Measurements from ENCODE around the gene ANKRD55.
"Not testable (repeated sequence)": the region's sequence is repeated elsewhere in the genome, so short reads cannot be mapped to it uniquely, and the experiment has no call there.

The ANKRD55 gene

DNA sequence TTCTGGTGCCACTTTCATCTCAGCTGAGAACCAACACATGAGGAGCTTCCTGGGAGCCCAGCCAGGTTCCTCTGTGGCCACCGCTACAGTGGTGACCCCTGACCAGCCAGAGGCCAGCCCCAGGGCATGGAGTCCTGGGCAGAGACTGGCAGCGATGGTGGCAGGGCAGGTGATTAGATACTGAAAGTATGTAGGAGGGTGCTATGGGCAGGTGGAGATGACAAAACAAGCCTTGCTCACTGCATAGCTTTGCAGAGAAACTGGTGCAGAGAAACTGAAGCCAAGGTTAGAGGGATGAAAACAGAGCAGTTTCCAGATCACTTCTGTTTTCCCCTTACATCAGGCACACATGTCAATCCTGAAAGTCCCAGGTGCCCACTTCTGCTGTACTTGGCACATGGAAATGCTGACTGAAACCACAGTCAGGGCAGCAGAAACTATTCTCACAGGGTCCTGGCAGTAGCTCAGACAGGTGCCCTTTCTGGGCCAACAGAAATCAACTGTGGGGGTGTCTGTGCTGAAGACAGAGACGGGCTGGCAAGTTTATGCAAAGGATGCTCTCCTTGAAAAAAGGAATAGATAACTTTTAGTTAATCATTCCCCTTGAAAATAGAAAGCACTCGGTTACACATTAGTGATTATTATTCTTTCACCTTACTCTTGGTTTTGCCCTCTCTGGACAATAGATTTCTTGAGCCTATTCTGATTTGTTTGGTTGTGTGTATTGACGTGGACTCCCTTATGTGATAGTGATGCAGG is 90.3 kb downstream of the ANKRD55 start:
- DNase-seq = no peak

DNA sequence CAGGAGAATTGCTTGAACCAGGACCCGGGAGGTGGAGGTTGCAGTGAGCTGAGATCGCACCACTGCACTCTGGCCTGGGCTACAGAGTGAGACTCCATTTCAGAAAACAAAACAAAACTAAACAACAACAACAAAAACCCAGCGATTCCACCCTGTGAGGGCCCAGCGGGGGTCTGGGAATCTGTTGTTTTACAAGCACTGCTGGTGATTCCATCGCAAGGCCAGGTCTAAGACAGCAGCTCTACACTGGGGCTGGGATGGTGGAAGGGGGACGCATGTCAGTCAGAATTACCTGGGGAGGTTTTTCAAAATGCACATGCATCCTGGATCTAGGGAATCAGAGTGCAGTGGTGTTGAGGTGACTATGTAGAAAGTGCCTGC is 90.9 kb downstream of the ANKRD55 start:
- no peak for DNase-seq

DNA sequence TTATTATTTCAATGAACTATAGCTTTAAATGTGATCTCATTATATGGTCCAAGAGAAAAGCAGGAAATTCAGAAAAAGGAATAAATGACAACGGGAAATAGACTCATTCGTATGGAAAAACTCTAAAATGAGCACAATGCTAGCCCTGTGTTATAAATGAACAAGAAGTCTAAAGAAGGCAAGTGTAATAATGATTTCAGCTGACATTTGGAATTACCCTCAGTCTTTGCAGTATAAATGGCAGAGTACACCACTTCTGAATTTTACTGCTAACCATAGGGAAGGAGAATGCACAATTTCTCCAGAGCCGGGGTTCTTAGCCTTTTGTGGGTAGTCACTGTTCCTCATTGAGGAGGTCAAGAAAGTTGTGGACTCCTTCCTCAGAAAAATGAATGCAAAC is 93.1 kb downstream of the ANKRD55 start:
- peak; percentile 27 for DNase-seq

DNA sequence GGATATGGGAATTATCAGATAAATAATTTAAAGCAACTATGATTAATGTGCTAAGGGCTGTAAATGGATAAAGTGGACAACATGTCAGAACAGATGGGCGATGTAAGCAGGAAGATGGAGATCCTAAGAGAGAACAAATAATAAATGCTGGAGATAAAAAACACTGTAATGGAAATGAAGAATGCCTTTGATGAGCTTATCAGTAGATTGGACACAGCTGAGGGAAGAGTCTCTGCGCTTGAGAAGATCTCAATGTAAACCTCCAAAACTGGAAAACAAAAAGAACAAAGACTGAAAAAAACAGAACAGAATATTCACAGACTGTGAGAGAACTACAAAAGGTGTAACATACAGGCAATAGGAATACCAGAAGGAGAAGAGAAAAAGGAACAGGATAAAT is 102.5 kb downstream of the ANKRD55 start:
- no peak for DNase-seq

DNA sequence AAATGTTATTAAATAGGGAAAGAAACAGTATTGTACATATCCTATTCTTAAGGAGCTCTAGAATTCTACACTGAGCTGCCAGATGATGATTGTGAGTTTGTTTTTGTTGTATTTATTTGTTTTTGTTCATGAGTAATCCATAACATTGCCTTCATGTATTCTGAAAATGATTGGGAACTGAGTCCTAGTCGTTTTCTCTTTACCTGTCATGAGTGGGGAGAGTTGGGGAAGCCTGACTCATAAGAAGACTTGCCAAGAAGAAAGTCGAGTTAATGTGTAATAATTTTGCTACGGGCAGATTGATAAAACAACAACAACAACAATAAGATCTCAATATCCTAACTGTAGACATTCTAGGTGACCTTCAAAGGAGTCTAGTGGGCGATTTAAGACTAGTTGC is 103.8 kb downstream of the ANKRD55 start:
- DNase-seq = no peak

DNA sequence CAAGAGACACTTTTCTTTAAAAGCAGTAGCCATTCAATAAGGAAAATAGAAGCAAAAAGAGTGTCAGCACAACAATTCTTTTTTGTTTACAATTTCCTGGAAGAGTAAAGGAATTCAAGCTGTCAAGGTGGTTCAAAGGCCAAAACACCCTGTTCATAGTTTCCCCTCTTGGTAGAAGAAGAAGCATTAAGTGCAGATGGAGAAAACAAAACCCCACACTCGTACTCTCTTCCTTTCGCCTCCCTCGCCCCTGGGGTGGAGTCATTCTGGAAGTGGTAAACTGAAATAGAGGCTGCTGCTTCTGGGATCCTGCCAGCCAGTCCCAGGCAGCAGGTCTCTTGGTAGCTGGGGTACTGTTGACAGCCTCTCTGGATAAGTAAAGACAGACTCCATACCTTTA is 105.0 kb downstream of the ANKRD55 start:
- DNase-seq = no peak

DNA sequence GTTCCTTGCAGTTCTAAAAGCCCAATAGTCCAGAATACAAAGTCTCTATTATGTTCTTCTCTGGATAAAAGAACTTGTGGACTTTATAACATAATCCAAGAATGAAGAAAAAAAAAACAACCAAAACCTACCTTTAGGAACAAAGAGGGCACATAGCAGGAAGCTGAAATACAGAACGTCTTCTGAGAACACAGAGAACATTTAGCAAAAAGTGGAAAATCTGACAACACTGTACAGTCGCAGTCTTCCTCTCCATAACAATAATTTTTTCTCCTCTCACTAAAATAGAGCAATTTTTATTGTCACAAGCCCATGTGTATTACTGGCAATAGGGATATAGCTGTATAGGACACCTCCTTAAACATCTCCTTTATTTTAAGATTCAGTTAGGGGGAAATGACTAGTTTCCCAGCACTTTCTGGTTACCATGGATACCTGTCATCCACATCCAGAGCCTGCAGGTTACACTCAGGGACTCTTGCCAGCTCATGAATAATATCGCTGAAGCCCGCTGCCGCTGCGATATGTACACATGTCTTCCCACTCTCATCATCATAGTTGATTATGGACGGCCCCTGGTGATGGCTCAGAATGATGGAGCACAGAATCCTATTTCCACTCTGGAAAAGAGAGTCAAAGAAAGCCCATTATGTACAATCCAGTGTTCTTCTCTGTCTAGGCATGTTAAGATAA is 106.5 kb downstream of the ANKRD55 start:
- DNase-seq = no peak

DNA sequence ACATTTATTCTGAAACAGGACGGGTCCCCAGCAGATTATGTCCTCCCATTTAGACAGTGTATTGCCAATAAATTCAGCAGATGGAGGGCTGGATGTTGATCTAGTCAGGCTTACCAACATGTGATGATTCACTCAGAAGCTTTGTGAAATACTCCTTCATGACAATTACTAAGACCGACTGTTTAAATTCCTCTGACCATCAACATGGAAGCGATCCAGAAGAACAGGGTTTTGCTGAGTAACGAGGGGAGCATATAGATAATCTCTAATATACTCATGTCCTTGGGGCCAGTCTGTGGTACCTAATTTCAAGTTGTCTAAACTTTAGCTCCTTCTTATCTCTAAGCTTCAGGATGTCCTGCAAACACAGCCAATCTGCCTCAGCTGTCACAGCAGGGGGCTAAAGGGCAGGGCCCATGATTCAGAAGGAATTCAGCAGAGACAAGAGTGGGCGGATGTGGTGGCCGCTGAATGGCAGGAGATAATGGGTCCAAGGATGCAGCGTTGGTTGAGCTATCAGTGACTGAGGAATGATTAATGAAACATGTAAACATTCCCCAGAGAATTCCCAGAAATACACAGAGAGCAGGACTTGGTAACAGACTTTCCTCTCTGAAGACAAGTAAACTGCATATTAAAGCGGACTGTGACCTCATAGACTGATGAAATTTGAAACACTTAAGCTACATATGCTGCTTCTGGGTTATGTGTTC is 109.4 kb downstream of the ANKRD55 start:
- peak; percentile 82 for DNase-seq

DNA sequence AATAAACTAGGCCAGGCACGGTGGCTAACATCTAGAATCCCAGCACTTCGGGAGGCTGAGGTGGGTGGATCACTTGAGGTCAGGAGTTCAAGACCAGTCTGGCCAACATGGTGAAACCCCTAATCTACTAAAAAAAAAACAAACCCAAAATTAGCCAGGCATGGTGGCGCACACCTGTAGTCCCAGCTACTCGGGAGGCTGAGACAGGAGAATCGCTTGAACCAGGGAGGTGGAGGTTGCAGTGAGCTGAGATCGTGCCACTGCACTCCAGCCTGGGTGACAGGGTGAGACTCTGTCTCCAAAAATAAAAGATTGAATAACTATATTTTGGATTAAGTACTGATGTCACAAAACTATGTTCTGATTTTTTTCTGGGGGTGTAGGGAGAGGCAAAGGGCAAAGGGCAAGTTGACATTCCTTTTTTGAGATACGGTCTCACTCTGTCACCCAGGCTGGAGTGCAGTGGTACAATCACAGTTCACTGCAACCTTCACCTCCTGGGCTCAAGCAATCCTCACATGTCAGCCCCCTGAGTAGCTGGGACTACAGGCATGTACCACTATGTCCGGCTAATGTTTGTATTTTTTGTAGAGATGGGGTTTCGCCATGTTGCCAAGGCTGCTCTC is 110.7 kb downstream of the ANKRD55 start:
- DNase-seq = not testable (repeated sequence)

DNA sequence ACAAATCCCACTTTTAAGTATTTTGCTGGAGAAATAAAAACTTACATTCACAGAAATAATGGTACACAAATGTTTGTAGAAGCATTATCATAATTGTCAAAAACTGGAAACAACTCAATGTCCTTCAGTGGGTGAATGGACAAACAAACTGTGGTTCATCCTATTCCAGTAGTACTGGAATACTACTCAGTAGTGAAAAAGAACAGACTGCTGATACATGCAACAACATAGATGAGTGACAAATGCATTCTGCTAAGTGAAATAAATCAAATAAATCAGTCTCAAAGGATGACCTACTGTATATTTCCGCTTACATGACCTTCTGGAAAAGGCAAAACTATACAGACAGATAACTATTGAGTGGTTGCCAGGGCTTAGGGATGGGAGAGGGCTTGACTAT is 114.1 kb downstream of the ANKRD55 start:
- DNase-seq = no peak

DNA sequence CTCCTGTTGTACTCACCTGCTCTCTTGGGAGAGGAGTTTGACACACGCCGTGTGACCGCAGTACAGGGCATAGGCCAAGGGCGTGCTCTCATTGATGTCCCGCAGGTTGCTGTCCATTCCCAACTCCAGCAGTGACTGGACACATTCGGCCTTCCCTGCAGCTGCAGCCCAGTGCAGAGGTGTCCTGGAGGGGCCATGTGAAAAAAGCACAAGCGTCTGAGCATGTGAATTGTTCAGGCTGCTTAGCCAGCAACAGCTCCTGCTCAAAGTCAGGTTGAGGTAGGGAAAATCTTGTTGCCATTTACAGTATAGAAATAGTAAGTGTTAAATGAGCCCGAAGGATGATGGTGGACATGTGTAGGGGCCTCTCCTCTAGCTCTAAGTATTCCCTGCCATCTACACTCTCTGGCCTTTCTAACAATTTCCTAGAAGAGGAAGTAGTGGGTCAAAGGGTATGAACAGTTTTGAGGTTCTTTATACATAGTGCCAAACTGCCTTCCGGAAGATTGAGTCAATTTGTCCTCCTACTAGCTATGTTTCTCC is 116.5 kb downstream of the ANKRD55 start:
- peak; percentile 56 for DNase-seq

DNA sequence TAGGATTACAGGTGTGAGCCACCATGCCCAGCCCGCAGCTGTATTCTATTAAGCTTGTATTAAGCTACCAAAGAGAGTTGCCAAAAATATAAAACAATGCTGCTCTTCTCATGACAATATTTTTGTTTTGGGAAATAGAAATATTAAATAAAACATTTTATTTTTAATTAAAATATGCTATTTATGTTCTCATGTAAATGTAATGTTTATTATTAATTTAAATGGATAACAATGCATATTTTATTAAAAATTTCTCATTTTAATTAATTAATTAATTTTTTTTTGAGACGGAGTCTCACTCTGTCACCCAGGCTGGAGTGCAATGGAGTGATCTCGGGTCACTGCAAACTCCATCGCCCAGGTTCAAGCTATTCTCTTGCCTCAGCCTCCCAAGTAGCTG is 117.5 kb downstream of the ANKRD55 start:
- DNase-seq = no peak

DNA sequence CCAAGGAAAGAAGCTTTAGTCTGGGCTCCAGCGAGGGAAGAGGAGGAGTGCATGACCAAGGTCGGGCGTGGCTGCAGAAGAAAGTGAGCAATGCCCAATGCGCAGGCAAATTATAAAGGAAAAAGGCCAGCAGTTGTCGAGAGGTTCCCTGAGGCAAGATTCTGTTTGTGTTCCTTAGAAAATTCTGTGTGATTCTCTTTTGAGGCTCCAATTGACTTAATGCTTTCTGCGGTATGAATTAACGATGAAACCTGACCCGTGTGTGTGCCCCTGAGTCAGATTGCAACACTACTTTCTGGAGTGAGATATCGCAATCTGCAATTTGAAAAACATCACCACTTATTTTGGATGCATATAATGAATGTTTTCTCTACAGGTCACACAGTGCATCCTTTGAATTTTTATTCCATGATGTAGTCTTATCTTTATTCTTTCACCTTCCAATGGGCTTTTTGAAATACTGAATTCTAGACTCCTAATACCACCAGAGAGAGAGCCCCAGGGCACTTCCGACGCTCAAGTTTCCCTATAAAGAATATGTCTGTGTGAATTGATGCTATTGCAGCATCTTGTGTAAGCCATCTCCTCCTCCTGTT is 120.5 kb downstream of the ANKRD55 start:
- no peak for DNase-seq

DNA sequence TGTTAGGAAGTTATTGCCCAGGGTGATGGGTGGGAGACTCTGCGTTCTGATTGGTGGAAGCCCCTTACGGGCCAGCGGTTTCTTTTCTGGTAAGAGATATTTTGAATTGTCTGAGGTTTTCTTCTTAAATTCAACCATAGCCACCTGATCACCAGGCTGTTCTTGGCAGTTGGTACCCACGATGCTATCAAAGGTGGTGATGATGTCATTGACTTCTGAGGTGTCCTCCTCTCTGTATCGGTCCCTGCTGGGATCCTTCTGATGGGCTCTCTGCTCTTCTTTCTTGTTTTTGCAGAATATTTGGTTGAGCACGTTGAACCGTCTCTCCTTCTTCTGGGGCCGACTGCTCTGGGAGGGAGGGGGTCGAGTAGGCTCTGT is 121.7 kb downstream of the ANKRD55 start:
- DNase-seq = no peak

DNA sequence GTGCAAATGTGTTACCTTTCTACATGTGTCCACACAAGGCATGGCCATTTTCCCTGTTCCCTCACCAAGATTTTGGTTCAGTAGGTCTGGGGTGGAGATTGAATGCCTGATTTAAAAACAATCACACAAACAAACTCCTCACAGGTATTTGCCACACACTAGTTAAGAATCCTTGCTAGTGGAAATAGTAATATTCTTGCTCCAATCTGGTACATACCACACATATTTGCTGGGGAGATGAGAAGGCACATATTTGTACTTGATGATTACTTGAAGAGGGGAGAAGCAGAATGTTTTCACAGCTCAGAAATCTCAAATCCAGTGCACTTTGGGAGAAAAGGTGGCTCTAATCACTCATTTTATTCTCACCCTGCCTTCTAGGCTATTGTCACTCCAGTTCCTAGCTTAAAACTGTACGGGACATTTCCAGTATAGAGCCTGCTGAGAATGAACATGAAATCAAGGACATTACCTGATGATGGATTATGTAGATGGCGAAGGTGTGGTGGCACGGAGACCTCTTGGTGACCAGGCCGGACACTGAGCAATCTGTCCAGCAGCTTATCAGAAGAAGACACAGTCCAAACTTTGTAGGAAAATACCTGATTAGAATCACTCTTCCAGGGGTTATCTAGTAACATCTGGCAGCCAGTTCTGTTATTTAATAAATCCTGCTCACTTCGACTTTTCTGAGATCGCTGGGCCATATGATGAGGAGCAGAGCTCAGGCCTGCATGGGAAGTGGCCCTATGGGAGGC is 122.3 kb downstream of the ANKRD55 start:
- DNase-seq = no peak

DNA sequence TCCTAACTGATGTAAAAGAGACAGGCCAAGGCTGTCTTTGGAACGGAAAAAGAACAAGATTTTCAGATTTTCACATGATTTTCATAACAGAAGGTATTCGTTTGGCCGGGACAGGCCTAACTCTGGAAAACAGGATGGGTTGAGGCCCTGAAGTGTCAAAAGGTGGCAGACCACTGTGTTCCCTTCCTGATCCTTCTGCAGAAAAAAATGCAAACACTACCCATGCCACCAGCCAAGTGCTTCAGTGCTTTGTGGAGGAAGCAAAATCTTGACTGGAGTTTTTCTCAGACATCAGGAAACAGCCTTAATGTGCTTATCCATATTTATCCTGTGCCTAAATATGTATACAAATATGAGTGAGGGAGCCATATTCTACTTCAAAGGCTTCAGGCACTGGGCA is 124.9 kb downstream of the ANKRD55 start:
- no peak for DNase-seq

DNA sequence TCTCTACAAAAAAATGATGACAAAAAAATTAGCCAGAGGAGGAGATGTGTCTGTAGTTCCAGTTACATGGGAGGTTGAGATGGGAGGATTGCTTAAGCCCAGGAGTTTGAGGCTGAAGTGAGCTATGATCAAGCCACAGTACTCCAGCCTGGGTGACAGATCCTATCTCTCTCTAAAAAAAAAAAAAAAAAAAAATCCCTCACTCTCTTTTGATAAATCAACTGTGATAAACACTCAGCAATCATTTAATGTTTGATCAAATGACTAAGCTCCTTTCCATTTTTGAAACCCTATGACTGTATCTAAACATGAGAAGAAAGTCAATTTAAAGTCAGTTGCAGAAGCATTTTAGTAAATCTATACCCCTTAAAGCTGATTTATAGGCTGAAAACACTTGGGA is 126.3 kb downstream of the ANKRD55 start:
- no peak for DNase-seq

DNA sequence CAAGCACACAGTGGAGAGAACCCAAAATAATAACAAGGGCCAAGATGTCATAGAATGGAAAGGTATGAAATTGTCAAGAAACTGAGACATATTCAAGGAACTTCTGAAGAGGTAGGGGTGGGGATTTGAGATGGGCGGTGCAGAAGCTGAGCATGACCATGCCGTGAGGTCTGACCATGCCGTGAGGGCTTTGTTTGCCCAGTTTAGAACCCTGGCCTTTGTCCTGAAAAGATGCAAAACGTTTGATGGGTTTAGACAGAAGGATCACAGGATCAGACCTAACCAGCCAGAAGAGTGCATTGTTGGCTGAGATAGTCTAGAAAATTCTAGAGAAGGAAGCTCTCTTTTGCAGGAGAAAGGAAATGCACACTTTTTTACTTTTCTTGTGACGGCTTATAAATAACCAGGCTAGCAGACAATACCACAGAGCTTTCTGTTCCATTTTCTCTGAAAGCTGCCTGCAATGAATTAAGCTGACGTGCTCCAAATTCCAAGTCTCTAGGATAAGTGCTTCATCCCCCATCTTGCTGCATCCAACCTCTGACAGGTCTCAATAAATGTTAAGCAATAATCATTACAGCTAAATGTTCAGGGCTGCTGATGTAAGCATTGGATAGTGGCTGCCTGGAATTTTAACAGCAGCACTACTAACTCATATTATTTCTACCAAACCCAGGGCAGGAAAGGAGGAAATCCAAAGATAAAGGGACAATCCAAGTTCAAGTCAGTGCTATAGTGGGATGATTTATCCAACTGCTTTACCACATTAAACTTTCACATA is 127.4 kb downstream of the ANKRD55 start:
- no peak for DNase-seq

DNA sequence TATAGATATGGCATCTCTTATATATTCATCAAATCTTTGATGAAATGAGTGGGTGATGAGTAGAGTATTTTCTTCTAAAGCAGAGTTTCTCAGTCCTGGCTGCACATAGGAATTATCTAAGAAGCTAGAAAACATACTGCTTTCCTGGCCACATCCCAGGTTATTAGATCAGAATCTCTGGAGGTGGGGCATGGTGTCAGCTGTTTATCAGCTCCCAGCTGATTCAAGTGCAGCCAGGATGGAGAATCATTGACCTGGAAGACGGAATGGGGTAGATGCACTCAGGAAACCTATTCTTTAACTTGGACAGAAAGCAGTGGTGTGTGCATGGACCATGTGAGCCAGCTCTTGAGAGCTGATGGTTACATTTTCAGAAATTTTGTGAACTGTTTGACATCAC is 130.2 kb downstream of the ANKRD55 start:
- DNase-seq = no peak

DNA sequence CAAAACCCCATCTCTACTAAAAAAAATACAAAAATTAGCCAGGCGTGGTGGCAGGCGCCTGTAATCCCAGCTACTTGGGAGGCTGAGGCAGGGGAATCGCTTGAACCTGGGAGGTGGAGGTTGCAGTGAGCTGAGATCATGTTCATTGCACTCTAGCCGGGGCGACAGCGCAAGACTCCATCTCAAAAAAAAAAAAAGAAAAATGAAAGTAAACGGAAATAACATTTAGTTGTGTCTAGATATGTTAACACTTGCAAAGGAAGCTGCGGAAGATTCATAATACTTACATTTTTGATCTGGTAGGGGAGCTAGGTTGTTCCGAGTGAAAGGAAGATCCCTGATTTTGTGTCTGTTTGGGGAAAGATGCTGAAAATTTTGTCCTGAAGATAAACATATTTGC is 130.9 kb downstream of the ANKRD55 start:
- not testable (repeated sequence) for DNase-seq

DNA sequence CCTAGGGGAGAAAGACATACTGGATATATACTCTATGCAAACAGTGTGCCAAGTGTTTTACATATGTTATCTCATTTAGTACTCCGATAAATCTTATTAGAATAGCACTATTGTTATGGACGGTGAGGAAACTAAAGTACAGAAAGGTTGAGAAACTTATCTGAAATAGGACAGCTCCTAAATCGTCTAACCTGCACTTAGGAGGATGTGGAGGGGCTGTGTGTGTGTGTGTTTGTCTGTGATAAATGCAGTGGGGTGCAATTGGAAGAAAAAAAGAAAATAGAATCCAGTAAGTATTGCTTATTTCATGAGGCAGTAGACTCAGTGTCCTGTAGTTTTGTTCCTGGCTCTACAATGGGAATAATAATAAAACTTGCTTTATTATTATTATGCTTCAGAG is 131.9 kb downstream of the ANKRD55 start:
- DNase-seq = no peak

All from inflammatory macrophage treated with lipopolysaccharide for 4 hours (primary cell).